ENCODE measurements around the gene ITPR2.

The ITPR2 gene

GRCh38 chr12:26403601-26404000 lies 429.4 kb downstream of the ITPR2 start:
- TF ChIP-seq, protein P1, sequence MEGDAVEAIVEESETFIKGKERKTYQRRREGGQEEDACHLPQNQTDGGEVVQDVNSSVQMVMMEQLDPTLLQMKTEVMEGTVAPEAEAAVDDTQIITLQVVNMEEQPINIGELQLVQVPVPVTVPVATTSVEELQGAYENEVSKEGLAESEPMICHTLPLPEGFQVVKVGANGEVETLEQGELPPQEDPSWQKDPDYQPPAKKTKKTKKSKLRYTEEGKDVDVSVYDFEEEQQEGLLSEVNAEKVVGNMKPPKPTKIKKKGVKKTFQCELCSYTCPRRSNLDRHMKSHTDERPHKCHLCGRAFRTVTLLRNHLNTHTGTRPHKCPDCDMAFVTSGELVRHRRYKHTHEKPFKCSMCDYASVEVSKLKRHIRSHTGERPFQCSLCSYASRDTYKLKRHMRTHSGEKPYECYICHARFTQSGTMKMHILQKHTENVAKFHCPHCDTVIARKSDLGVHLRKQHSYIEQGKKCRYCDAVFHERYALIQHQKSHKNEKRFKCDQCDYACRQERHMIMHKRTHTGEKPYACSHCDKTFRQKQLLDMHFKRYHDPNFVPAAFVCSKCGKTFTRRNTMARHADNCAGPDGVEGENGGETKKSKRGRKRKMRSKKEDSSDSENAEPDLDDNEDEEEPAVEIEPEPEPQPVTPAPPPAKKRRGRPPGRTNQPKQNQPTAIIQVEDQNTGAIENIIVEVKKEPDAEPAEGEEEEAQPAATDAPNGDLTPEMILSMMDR (IDR thresholded peaks at IDR 0.05; ENCODE audit: low read depth, low read length): no peak
- DNase-seq (ENCODE audit: extremely low read depth, low read depth): no peak

GRCh38 chr12:26402648-26403047 lies 430.3 kb downstream of the ITPR2 start:
- TF ChIP-seq, protein P1 (IDR thresholded peaks at IDR 0.05; ENCODE audit: low read depth, low read length): no peak
- no peak for DNase-seq (ENCODE audit: extremely low read depth, low read depth)

DNA sequence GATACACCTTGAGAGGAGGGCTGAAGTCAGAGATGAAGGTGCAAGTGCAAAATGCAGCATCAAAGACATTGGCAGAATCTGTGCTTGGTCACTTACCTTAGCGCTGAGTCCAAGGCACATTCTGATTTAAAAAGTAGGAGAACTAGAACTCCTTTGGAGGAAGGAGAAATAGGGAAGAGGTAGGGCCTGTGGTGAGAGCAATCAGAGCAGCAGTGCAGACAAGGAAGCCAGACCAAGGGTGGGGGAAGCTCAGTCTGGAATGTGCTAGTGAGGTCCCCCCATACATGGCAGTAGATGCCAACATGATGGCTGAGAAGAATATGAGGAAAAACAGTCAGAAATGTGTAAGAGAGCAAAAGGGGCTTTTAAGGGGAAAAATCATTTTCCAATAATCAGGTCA lies 431.1 kb downstream of the ITPR2 start:
- TF ChIP-seq, protein P1 (IDR thresholded peaks at IDR 0.05; ENCODE audit: low read depth, low read length): no peak
- DNase-seq (ENCODE audit: extremely low read depth, low read depth): no peak

DNA sequence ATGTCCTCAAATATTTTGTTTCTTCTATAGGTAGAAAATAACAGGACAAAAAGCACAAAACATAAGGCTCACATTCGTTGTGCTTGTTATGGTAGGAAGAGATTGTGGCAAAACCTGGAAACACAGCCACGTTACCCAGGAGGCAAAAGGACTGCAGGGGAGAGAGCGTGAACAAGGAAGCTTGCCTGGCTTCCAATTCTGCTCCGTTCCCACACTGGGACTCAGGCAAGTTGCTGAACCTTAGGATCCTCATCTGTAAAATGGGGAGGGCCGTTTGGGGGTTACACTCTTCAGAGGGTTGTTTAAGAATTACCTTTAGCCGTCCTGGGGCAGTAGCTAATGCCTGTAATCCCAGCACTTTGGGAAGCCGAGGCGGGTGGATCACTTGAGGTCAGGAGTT lies 432.4 kb downstream of the ITPR2 start:
- TF ChIP-seq, protein P1 (IDR thresholded peaks at IDR 0.05; ENCODE audit: low read depth, low read length): no peak
- DNase-seq (ENCODE audit: extremely low read depth, low read depth): no peak

- TF ChIP-seq, protein P1 (IDR thresholded peaks at IDR 0.05; ENCODE audit: low read depth, low read length): no peak
- no peak for DNase-seq (ENCODE audit: extremely low read depth, low read depth)
Measured at GRCh38 chr12:26399381-26399780, 433.6 kb downstream of the ITPR2 start.

- TF ChIP-seq, protein P1 (IDR thresholded peaks at IDR 0.05; ENCODE audit: low read depth, low read length): no peak
- no peak for DNase-seq (ENCODE audit: extremely low read depth, low read depth)
Measured at GRCh38 chr12:26396402-26396801, 436.6 kb downstream of the ITPR2 start.

DNA sequence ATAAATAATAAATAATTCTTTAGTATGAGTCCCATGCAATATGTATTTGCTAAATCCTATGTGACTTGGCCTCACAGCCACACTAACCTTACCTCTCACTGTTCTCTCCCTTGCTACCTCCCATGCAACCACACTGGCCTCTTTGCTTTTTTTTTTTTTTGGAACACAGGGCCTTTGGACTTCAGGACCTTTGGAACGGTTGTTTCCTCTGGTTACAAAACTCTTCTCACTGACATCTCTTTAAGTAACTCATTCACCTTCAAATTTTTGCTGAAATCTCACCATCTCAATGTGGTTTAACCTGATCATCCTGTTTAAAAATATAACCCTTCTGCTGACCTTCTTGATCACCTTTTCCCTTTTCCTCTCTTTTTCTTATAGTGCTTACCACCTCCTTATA lies 443.7 kb downstream of the ITPR2 start:
- no peak for DNase-seq (ENCODE audit: extremely low read depth, low read depth)
- TF ChIP-seq, protein P1 (IDR thresholded peaks at IDR 0.05; ENCODE audit: low read depth, low read length): no peak
